CD14-positive monocyte (primary cell): Measurements from ENCODE around the gene GRIK2. TPM values are rescaled to one million over a fixed set of nuclear protein-coding genes. Genes with fewer than 3 reads are reported as not detected.

Source experiments
- DNase-seq, 3 donors: peaks; one replicate each; pipeline ENCODE4 v3.0.0-alpha.2; 2011 to 2022
- H2AFZ ChIP-seq: 2 replicates; pipeline ENCODE4 v1.6.0; 2012; ENCODE audit warnings: mild to moderate bottlenecking, low read depth, low read length, inconsistent platforms; ENCODE audit not compliant: insufficient read depth, poor library complexity, severe bottlenecking
- H3K27ac ChIP-seq, 2 donors: 1 replicate in 1 of 2; 2 replicates in 1 of 2; pipeline ENCODE4 v1.5.1; 2012 to 2013; ENCODE audit warnings: low read length in 2 of 2, control low read depth in 1 of 2, inconsistent platforms in 1 of 2, low read depth in 1 of 2, mild to moderate bottlenecking in 1 of 2
- H3K27me3 ChIP-seq, 2 donors: one replicate each; pipeline versions ENCODE4 v1.6.0 to v1.6.1; 2011 to 2013; ENCODE audit warnings: low read length in 2 of 2; ENCODE audit not compliant: control insufficient read depth in 2 of 2, insufficient read depth in 2 of 2
- H3K36me3 ChIP-seq, 2 donors: replicated peaks in 1 of 2; 1 replicate in 1 of 2; 2 replicates in 1 of 2; pipeline versions ENCODE4 v1.5.1 to v1.6.1; 2012 to 2013; ENCODE audit warnings: low read length in 2 of 2, control low read depth in 1 of 2, inconsistent platforms in 1 of 2, mild to moderate bottlenecking in 1 of 2; ENCODE audit not compliant: insufficient read depth in 2 of 2, control insufficient read depth in 1 of 2
- H3K4me1 ChIP-seq, 2 donors: 1 replicate in 1 of 2; 2 replicates in 1 of 2; pipeline versions ENCODE4 v1.5.1 to v1.6.1; 2012 to 2013; ENCODE audit warnings: low read length in 2 of 2, control low read depth in 1 of 2, inconsistent platforms in 1 of 2, mild to moderate bottlenecking in 1 of 2, moderate library complexity in 1 of 2; ENCODE audit not compliant: insufficient read depth in 2 of 2, control insufficient read depth in 1 of 2
- H3K4me2 ChIP-seq: replicated peaks from 2 replicates; pipeline ENCODE3; 2012; ENCODE audit warnings: low read length, moderate library complexity, mild to moderate bottlenecking; ENCODE audit not compliant: poor library complexity, severe bottlenecking; ENCODE audit errors: extremely low read depth
- H3K4me3 ChIP-seq, 3 experiments: fragments of 200-600 bp in 1 of 3; sonication (generic) in 1 of 3; replicated peaks in 1 of 3; 1 replicate in 2 of 3; 2 replicates in 1 of 3; pipeline ENCODE4 v1.5.1; 2011 to 2013; ENCODE audit warnings: low read length in 3 of 3, mild to moderate bottlenecking in 3 of 3, control low read depth in 2 of 3, low read depth in 2 of 3, inconsistent platforms in 1 of 3, moderate library complexity in 1 of 3
- H3K79me2 ChIP-seq: 2 replicates; pipeline ENCODE4 v1.6.0; 2012; ENCODE audit warnings: mild to moderate bottlenecking, control low read depth, inconsistent platforms, low read length, moderate library complexity; ENCODE audit not compliant: insufficient read depth
- H3K9ac ChIP-seq: 2 replicates; pipeline ENCODE4 v1.6.0; 2017; ENCODE audit warnings: low read length, mild to moderate bottlenecking; ENCODE audit not compliant: insufficient read depth, poor library complexity, severe bottlenecking
- H3K9me3 ChIP-seq, 2 donors: replicated peaks in 1 of 2; 1 replicate in 1 of 2; 2 replicates in 1 of 2; pipeline versions ENCODE4 v1.5.1 to v1.6.1; 2012 to 2013; ENCODE audit warnings: low read length in 2 of 2, control low read depth in 1 of 2; ENCODE audit not compliant: control insufficient read depth in 1 of 2, insufficient read depth in 1 of 2
- H4K20me1 ChIP-seq: 2 replicates; pipeline ENCODE4 v1.6.0; 2012; ENCODE audit warnings: mild to moderate bottlenecking, low read length, control low read depth, moderate library complexity; ENCODE audit not compliant: insufficient read depth
- H3K27ac Mint-ChIP-seq, 7 donors: one replicate each; pipeline ENCODE4 v1.8.0; 2020; ENCODE audit warnings: mild to moderate bottlenecking in 7 of 7, mixed read lengths in 7 of 7, moderate library complexity in 6 of 7, inconsistent platforms in 2 of 7
- H3K27me3 Mint-ChIP-seq, 3 donors: one replicate each; pipeline ENCODE4 v1.8.0; 2021 to 2022; ENCODE audit warnings: low read depth in 3 of 3, mild to moderate bottlenecking in 3 of 3, mixed read lengths in 3 of 3, moderate library complexity in 3 of 3, inconsistent platforms in 1 of 3
- H3K36me3 Mint-ChIP-seq, 2 donors: one replicate each; pipeline ENCODE4 v1.8.0; 2020; ENCODE audit warnings: mixed read lengths in 2 of 2, inconsistent platforms in 1 of 2, mild to moderate bottlenecking in 1 of 2
- H3K4me1 Mint-ChIP-seq: one replicate; pipeline ENCODE4 v1.8.0; 2020; ENCODE audit warnings: mild to moderate bottlenecking, mixed read lengths
- H3K4me3 Mint-ChIP-seq, 2 donors: one replicate each; pipeline ENCODE4 v1.8.0; 2020; ENCODE audit warnings: mild to moderate bottlenecking in 2 of 2, mixed read lengths in 2 of 2, moderate library complexity in 1 of 2
- H3K9me3 Mint-ChIP-seq, 7 donors: one replicate each; pipeline ENCODE4 v1.8.0; 2020 to 2022; ENCODE audit warnings: mixed read lengths in 7 of 7, mild to moderate bottlenecking in 6 of 7, moderate library complexity in 6 of 7, inconsistent platforms in 2 of 7
- WGBS: methylation state at CpG from one replicate; pipeline ENCODE4 v1.1.5; 2013; ENCODE audit warnings: missing lambda C conversion rate; ENCODE audit not compliant: insufficient coverage; 5-methylcytosine and 5-hydroxymethylcytosine counted together
- intact Hi-C, 2 donors: fragments of 100-400 bp; cut with micrococcal nuclease; formaldehyde crosslinking; loops; one replicate each; pipeline versions ENCODE4 v1.15.0 to v1.15.1; 2023
- polyA plus RNA-seq, 3 donors: library from polyadenylated mRNA; depleted of rRNA in 1 of 3; unstranded in 2 of 3; stranded (reverse) in 1 of 3; fragments of 300-500 nt in 2 of 3; fragments of >200 nt in 1 of 3; fragmentation: Illumina TruSeq in 2 of 3; gene quantifications; 1 replicate in 2 of 3; 2 replicates in 1 of 3; pipeline ENCODE4 v1.2.3, GENCODE V29; 2012 to 2021
- TF ChIP-seq, protein P1 (sequence below): fragments of 200-600 bp; IDR thresholded peaks from one replicate; pipeline ENCODE4 v1.8.0; 2022; ENCODE audit warnings: antibody characterized with exemption, mild to moderate bottlenecking

GRIK2 gene
- polyA plus RNA-seq, 3 donors, result not detected

- TF ChIP-seq, protein P1, sequence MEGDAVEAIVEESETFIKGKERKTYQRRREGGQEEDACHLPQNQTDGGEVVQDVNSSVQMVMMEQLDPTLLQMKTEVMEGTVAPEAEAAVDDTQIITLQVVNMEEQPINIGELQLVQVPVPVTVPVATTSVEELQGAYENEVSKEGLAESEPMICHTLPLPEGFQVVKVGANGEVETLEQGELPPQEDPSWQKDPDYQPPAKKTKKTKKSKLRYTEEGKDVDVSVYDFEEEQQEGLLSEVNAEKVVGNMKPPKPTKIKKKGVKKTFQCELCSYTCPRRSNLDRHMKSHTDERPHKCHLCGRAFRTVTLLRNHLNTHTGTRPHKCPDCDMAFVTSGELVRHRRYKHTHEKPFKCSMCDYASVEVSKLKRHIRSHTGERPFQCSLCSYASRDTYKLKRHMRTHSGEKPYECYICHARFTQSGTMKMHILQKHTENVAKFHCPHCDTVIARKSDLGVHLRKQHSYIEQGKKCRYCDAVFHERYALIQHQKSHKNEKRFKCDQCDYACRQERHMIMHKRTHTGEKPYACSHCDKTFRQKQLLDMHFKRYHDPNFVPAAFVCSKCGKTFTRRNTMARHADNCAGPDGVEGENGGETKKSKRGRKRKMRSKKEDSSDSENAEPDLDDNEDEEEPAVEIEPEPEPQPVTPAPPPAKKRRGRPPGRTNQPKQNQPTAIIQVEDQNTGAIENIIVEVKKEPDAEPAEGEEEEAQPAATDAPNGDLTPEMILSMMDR, result no peak
- Mint-ChIP-seq H3K27me3 (no peaks in the 10 kb centered on the region), H3K4me1 (no peaks in the 10 kb centered on the region), H3K27ac (no peak overlapping the region), H3K36me3 (no peaks in the 10 kb centered on the region), H3K9me3 (peaks cover 0 to 8% (median 3%) of the 10 kb centered on the region in 7 donors), H3K4me3 (no peak overlapping the region)
- H3K27ac ChIP-seq, result no peak overlapping the region
- no peak overlapping the region for H3K9ac ChIP-seq
- H3K9me3 ChIP-seq, result peaks cover 0 to 5% of the 10 kb centered on the region in 2 donors
- H3K4me1 ChIP-seq, result no peaks in the 10 kb centered on the region
- no peaks in the 10 kb centered on the region for H3K27me3 ChIP-seq
- no peaks in the 10 kb centered on the region for H4K20me1 ChIP-seq
- H2AFZ ChIP-seq, result no peak overlapping the region
- WGBS, result 83% methylated on average over 4 of the region's 4 CpGs
- intact Hi-C loops, result no loop called here
- no peaks in the 10 kb centered on the region for H3K79me2 ChIP-seq
- no peak overlapping the region for H3K4me2 ChIP-seq
- no peak overlapping the region for H3K4me3 ChIP-seq
- H3K36me3 ChIP-seq, result no peaks in the 10 kb centered on the region
- no peak for DNase-seq
Observed at GRCh38 chr6:102015431-102015830, 621.9 kb downstream of the GRIK2 start.

DNA sequence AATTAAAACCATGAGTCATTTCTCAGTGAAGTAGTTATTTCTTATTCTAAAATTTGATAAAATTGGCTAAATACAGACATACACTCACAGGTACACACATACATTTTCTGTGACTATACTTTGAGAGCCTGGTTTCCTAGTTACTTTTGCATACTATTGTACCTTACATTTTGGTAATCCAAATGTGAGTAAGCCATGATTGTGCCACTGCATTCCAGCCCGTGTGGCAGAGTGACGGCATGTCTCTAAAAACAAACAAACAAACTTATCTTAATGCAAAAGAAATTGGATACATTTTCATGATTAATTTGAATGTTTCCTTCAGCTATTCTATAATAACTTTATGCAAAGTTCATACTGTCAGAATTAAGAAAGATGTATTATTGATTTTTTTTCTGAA is 628.8 kb downstream of the GRIK2 start:
- no peak overlapping the region for H3K27ac Mint-ChIP-seq
- Histone ChIP-seq H3K4me3 (no peak overlapping the region), H3K9ac (no peak overlapping the region), H2AFZ (no peak overlapping the region), H3K9me3 (no peaks in the 10 kb centered on the region), H3K27ac (no peak overlapping the region), H4K20me1 (no peaks in the 10 kb centered on the region), H3K4me2 (no peak overlapping the region), H3K4me1 (no peaks in the 10 kb centered on the region), H3K27me3 (no peaks in the 10 kb centered on the region), H3K79me2 (no peaks in the 10 kb centered on the region), H3K36me3 (no peaks in the 10 kb centered on the region)
- no CpG with 5 or more reads among the region's 2 CpGs for WGBS
- H3K4me1 Mint-ChIP-seq, result no peaks in the 10 kb centered on the region
- no peak overlapping the region for H3K4me3 Mint-ChIP-seq
- peaks cover 0 to 2% (median 0%) of the 10 kb centered on the region in 7 donors for H3K9me3 Mint-ChIP-seq
- TF ChIP-seq, protein P1, result no peak
- H3K36me3 Mint-ChIP-seq, result no peaks in the 10 kb centered on the region
- DNase-seq, result no peak
- intact Hi-C loops, result no loop called here
- no peaks in the 10 kb centered on the region for H3K27me3 Mint-ChIP-seq
